CD1c-positive myeloid dendritic cell (primary cell): ENCODE measurements around the gene DDX54.

ENCODE experiments used
- DNase-seq: peaks from one replicate; pipeline ENCODE4 v3.0.0-alpha.2; 2016; ENCODE audit errors: extremely low spot score

The DDX54 gene

GRCh38 chr12:113190761-113191160 is 5.5 kb upstream of the DDX54 start:
- DNase-seq, result no peak

GRCh38 chr12:113189361-113189760 is 4.1 kb upstream of the DDX54 start:
- DNase-seq, result no peak

- no peak for DNase-seq
These were observed 1.5 kb upstream of the DDX54 start for GRCh38 chr12:113186666-113187325.

GRCh38 chr12:113186033-113186365 is 721 bp upstream of the DDX54 start:
- no peak for DNase-seq

- peak; percentile 92 for DNase-seq
These were observed 438 bp downstream of the DDX54 start for GRCh38 chr12:113184900-113185179.

GRCh38 chr12:113184098-113184899 is 979 bp downstream of the DDX54 start:
- DNase-seq, result no peak

- DNase-seq, result no peak
These were observed 2.2 kb downstream of the DDX54 start for GRCh38 chr12:113183030-113183589.

GRCh38 chr12:113181975-113182374 is 3.3 kb downstream of the DDX54 start:
- no peak for DNase-seq

GRCh38 chr12:113180333-113180732 is 4.9 kb downstream of the DDX54 start:
- DNase-seq, result no peak

GRCh38 chr12:113179023-113179422 is 6.3 kb downstream of the DDX54 start:
- no peak for DNase-seq

GRCh38 chr12:113174461-113175384 is 10.6 kb downstream of the DDX54 start:
- DNase-seq, result peak; percentile 72

- no peak for DNase-seq
These were observed 12.1 kb downstream of the DDX54 start for GRCh38 chr12:113173081-113173698.

GRCh38 chr12:113172185-113172584 is 13.1 kb downstream of the DDX54 start:
- no peak for DNase-seq

GRCh38 chr12:113171543-113171942 is 13.7 kb downstream of the DDX54 start:
- no peak for DNase-seq

GRCh38 chr12:113170926-113171325 is 14.4 kb downstream of the DDX54 start:
- no peak for DNase-seq

- DNase-seq, result no peak
These were observed 14.8 kb downstream of the DDX54 start for GRCh38 chr12:113170457-113170856.

GRCh38 chr12:113169697-113170096 is 15.6 kb downstream of the DDX54 start:
- no peak for DNase-seq

GRCh38 chr12:113167868-113168267 is 17.4 kb downstream of the DDX54 start:
- no peak for DNase-seq

- no peak for DNase-seq
These were observed 19.5 kb downstream of the DDX54 start for GRCh38 chr12:113165521-113166450.

GRCh38 chr12:113164014-113164413 is 21.3 kb downstream of the DDX54 start:
- DNase-seq, result no peak

- no peak for DNase-seq
These were observed 22.3 kb downstream of the DDX54 start for GRCh38 chr12:113163030-113163360.
